ENCODE results near the gene PPP4R3C. TPM values are rescaled to one million over a fixed set of nuclear protein-coding genes. Genes with fewer than 3 reads are reported as not detected.
"Not testable (repeated sequence)": the region's sequence is repeated elsewhere in the genome, so short reads cannot be mapped to it uniquely, and the experiment has no call there.

The PPP4R3C gene
- total and polyA plus RNA-seq, 2 of the 4 experiments (the other 2 are of a cell fraction) = not detected

DNA sequence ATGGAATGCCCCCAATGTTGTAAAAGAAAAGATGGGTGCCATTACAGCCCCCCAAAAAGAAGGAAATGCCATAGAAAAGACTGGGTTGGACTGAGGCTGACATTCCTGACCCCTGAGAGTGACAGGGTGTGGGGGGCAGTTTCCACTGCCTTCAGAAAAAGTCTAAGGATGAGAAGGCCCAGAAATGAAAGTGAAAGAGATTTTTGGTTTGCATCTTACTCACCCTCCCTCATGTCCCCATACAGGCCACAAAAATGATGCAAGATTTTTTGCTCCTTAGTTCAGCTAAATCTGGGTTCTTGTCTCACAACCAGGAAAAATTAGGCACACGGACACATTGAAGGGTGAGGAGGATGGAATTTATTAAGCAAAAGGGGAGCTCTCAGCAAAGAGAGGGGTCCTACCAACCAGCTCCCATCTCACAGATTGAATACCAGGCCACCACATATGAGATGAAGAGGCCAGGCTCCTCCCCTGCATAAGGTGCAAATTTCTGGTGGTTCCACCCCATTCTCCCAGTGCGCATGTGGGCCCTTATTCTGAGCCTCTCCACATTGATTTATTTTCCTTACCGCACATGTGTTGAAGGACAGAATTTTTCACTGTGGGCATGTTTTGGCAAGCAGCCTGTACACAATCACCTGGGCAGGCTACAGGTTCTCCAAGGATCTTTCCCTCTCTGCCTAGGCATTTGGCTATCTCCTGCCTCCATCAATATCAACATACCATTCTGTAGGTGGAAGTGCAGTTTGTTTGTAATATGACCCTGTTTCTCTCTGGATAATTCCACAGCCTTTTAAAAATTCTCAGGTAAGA is 18.8 kb downstream of the PPP4R3C start:
- Histone ChIP-seq H3K4ac (ENCODE audit: low read depth, low read length) (no peak overlapping the region), H3K9ac (ENCODE audit: low read depth, low read length) (no peak overlapping the region), H3K4me1 (ENCODE audit: control insufficient read depth, insufficient read depth, low read length) (no peaks in the 10 kb centered on the region), H3K4me3 (ENCODE audit: insufficient read depth, low read depth, low read length) (no peak overlapping the region), H3K27ac (ENCODE audit: insufficient read depth, low read length) (no peak overlapping the region), H3K27me3 (ENCODE audit: control insufficient read depth, insufficient read depth, low read length) (no peaks in the 10 kb centered on the region), H2BK120ac (ENCODE audit: low read depth, low read length) (no peak overlapping the region), H2BK15ac (ENCODE audit: low read depth, low read length) (no peak overlapping the region), H2AK5ac (ENCODE audit: low read depth, low read length) (no peak overlapping the region), H3K56ac (ENCODE audit: extremely low read depth, insufficient read depth, low read length) (no peak overlapping the region), H2AFZ (replicated peaks; ENCODE audit: low read length, poor library complexity) (no peak overlapping the region), H2BK5ac (ENCODE audit: low read depth, low read length, poor library complexity, severe bottlenecking) (no peak overlapping the region), H4K91ac (ENCODE audit: insufficient read depth, low read depth, low read length) (no peak overlapping the region), H3K79me1 (ENCODE audit: low read depth in 1 of 2, low read length in 2 of 2) (no peaks in the 10 kb centered on the region), H3K9me1 (ENCODE audit: insufficient read depth, low read length) (no peaks in the 10 kb centered on the region), H3K4me2 (ENCODE audit: low read depth, low read length) (no peak overlapping the region), H3K18ac (ENCODE audit: low read depth, low read length) (no peak overlapping the region), H4K20me1 (ENCODE audit: insufficient read depth, low read length) (no peaks in the 10 kb centered on the region), H2BK20ac (ENCODE audit: low read depth, low read length) (no peak overlapping the region), H4K8ac (ENCODE audit: low read depth in 2 of 2, low read length in 2 of 2) (no peak overlapping the region), H3K9me3 (ENCODE audit: control insufficient read depth, insufficient read depth, low read length) (no peaks in the 10 kb centered on the region), H3K14ac (replicated peaks; ENCODE audit: low read depth, low read length) (no peak overlapping the region), H4K5ac (ENCODE audit: low read depth, low read length) (no peak overlapping the region), H2AK9ac (replicated peaks; ENCODE audit: low read depth, low read length, poor library complexity) (no peak overlapping the region), H3K23ac (ENCODE audit: low read depth, low read length) (no peak overlapping the region), H3K36me3 (ENCODE audit: control insufficient read depth, insufficient read depth, low read length) (no peaks in the 10 kb centered on the region)
- CTCF ChIA-PET = no interaction called here
- POLR2A ChIA-PET (ENCODE audit: unreplicated experiment) = no interaction called here
- in situ Hi-C loops (cut with MboI; ENCODE audit: low sequenced_read_pairs) (no loop called here), intact Hi-C loops (cut with micrococcal nuclease) (no loop called here), dilution Hi-C loops (cut with HindIII; ENCODE audit: low sequenced_read_pairs, unreplicated experiment) (no loop called here)
- no peak for TF ChIP-seq MXI1 (IDR thresholded peaks at IDR 0.05; ENCODE audit: borderline replicate concordance, low read depth, low read length)
- no peak for TF ChIP-seq RCOR1 (IDR thresholded peaks at IDR 0.05; ENCODE audit: insufficient replicate concordance, low read length)
- TF ChIP-seq NFE2L2 (IDR thresholded peaks at IDR 0.05; ENCODE audit: low read depth, low read length) = no peak
- no CpG with 5 or more reads among the region's 3 CpGs for WGBS, 2 experiments (ENCODE audit: extremely low coverage in 2 of 2, insufficient read length in 1 of 2)
- no TSS peak for BruUV-seq (replicated peaks)
- DNase-seq = no peak
- ATAC-seq (ENCODE audit: low read depth) = no peak

DNA sequence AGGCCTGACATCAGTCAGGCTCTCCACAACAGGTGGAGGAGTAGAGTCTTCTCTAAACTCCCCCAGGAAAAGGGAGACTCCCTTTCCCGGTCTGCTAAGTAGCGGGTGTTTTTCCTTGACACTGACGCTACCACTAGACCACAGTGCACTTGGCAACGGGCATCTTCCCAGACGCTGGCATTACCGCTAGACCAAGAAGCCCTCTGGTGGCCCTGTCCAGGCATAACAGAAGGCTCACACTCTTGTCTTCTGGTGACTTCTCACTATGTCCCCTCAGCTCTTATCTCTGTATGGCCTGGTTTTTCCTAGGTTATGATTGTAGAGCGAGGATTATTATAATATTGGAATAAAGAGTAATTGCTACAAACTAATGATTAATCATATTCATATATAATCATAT is 20.7 kb downstream of the PPP4R3C start:
- H4K5ac ChIP-seq (ENCODE audit: low read depth, low read length); H2BK20ac ChIP-seq (ENCODE audit: low read depth, low read length); H3K27me3 ChIP-seq (ENCODE audit: control insufficient read depth, insufficient read depth, low read length); H2AK9ac ChIP-seq (replicated peaks; ENCODE audit: low read depth, low read length, poor library complexity); H4K20me1 ChIP-seq (ENCODE audit: insufficient read depth, low read length); H2AK5ac ChIP-seq (ENCODE audit: low read depth, low read length); H3K79me1 ChIP-seq (ENCODE audit: low read depth in 1 of 2, low read length in 2 of 2); H3K18ac ChIP-seq (ENCODE audit: low read depth, low read length); CTCF ChIA-PET; H4K91ac ChIP-seq (ENCODE audit: insufficient read depth, low read depth, low read length); H3K9me1 ChIP-seq (ENCODE audit: insufficient read depth, low read length); H4K8ac ChIP-seq (ENCODE audit: low read depth in 2 of 2, low read length in 2 of 2); H3K36me3 ChIP-seq (ENCODE audit: control insufficient read depth, insufficient read depth, low read length); H2BK5ac ChIP-seq (ENCODE audit: low read depth, low read length, poor library complexity, severe bottlenecking); H3K14ac ChIP-seq (replicated peaks; ENCODE audit: low read depth, low read length); DNase-seq; POLR2A ChIA-PET (ENCODE audit: unreplicated experiment); BruUV-seq (replicated peaks); H2BK15ac ChIP-seq (ENCODE audit: low read depth, low read length); intact Hi-C loops (cut with micrococcal nuclease); in situ Hi-C loops (cut with MboI; ENCODE audit: low sequenced_read_pairs); H3K27ac ChIP-seq (ENCODE audit: insufficient read depth, low read length); ATAC-seq (ENCODE audit: low read depth); H3K4me3 ChIP-seq (ENCODE audit: insufficient read depth, low read depth, low read length); H3K9me3 ChIP-seq (ENCODE audit: control insufficient read depth, insufficient read depth, low read length); H2AFZ ChIP-seq (replicated peaks; ENCODE audit: low read length, poor library complexity); H3K23ac ChIP-seq (ENCODE audit: low read depth, low read length); H3K4me2 ChIP-seq (ENCODE audit: low read depth, low read length); dilution Hi-C loops (cut with HindIII; ENCODE audit: low sequenced_read_pairs, unreplicated experiment); H3K4ac ChIP-seq (ENCODE audit: low read depth, low read length); H3K4me1 ChIP-seq (ENCODE audit: control insufficient read depth, insufficient read depth, low read length); H3K9ac ChIP-seq (ENCODE audit: low read depth, low read length); H3K56ac ChIP-seq (ENCODE audit: extremely low read depth, insufficient read depth, low read length); H2BK120ac ChIP-seq (ENCODE audit: low read depth, low read length): not testable (repeated sequence)
- no CpG with 5 or more reads among the region's 7 CpGs for WGBS, 2 experiments (ENCODE audit: extremely low coverage in 2 of 2, insufficient read length in 1 of 2)
